ENCODE results near the gene ZRSR2.
A peak's percentile ranks its signal among the peaks of the same experiment; 100 is the strongest.
"Not testable (repeated sequence)": the region's sequence is repeated elsewhere in the genome, so short reads cannot be mapped to it uniquely, and the experiment has no call there.

The ZRSR2 gene

DNA sequence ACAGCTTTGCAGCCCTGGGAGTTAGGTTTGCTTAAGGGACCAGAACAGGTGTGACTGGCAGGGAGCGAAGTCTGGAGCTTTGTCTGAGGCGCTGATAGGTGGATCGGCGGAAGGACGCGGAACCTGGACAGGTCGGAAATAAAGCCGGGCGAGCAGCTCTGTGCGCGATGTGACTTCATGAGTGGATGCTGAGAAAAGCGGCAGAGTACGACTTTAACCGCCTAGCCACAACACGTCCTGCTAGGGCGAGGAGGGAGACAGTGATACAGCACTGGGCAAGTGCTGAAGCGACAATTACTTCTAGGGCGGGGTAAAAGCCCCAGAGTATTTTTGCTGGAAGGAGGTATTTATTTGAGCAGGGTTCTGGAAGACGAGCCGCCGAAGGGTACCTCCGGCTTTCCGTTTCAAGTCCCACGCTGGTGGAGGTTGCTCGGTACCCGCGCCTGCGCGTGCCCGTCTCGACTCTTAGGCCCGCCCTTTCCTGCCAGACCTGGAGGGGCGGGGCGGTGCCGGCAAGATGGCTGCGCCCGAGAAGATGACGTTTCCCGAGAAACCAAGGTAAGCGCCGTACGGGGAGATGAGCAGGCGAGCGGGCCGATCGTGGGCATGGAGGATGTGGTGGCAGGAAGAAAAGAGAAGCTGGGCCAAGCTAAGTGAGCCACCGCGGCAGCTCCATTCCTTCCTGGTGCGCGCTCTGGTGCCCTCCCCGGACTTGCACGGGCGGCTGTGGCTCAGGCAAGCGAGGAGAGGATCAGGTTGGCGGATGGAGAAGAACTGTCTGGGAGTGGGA lies at the start of gene ZRSR2:
Gene ZRSR2, plus strand, starts transcription at position 506 of the 790 bp plus-strand sequence. Its CDS starts 12 bp downstream, at position 518.
- peak; percentile 80 for DNase-seq

DNA sequence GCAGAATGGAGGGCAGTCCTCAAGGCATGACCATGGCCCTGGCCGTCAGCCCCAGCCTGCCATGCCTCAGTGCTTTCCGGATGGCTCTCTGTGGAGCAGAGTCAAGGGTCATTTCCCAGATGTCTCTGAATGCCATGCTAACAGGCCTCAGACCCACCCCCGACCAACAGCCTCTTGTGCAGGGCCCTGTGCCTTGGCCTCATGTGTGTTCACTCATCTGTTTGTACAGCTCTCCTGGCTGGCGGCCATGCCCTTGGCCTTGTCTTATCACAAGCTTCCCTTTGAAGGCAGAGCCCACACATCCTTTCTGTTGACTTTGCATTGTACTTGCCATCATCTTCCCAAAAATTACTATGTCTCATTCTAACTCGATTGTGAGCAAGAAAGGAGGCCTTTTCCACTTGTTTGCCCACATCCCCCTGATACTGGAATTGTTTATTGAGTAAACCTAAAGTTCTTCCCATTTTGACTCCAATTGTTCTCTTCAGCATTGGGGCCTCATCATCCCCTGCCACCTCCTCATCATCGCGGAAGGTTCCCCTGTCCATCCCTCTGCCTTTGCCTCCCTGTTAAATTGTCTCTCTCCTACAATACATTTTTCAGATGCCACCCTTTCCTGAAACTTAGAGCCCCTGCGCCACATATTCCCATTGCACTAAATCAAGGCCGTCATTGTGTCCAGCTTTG lies 46.0 kb upstream of the ZRSR2 start:
- no peak for DNase-seq

GRCh38 chrX:15745179-15745578 lies 45.1 kb upstream of the ZRSR2 start:
- peak; percentile 39 for DNase-seq

DNA sequence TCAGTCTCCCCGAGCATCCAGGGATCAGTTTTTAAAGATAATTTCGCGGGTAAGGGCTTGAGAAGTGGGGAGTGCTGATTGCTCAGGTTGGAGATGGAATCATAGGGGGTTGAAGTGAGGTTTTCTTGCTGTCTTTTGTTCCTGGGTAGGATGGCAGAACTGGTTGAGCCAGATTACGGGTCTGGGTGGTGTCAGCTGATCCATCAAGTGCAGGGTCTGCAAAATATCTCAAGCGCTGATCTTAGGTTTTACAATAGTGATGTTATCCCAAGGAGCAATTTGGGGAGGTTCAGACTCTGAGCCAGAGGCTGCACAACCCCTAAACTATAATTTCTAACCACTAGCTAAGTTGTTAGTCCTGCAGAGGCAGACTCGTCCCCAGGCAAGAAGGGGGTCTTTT lies 43.6 kb upstream of the ZRSR2 start:
- not testable (repeated sequence) for DNase-seq

- no peak for DNase-seq
Measured at GRCh38 chrX:15747626-15748173, 42.6 kb upstream of the ZRSR2 start.

GRCh38 chrX:15748841-15749240 lies 41.4 kb upstream of the ZRSR2 start:
- DNase-seq, result no peak

DNA sequence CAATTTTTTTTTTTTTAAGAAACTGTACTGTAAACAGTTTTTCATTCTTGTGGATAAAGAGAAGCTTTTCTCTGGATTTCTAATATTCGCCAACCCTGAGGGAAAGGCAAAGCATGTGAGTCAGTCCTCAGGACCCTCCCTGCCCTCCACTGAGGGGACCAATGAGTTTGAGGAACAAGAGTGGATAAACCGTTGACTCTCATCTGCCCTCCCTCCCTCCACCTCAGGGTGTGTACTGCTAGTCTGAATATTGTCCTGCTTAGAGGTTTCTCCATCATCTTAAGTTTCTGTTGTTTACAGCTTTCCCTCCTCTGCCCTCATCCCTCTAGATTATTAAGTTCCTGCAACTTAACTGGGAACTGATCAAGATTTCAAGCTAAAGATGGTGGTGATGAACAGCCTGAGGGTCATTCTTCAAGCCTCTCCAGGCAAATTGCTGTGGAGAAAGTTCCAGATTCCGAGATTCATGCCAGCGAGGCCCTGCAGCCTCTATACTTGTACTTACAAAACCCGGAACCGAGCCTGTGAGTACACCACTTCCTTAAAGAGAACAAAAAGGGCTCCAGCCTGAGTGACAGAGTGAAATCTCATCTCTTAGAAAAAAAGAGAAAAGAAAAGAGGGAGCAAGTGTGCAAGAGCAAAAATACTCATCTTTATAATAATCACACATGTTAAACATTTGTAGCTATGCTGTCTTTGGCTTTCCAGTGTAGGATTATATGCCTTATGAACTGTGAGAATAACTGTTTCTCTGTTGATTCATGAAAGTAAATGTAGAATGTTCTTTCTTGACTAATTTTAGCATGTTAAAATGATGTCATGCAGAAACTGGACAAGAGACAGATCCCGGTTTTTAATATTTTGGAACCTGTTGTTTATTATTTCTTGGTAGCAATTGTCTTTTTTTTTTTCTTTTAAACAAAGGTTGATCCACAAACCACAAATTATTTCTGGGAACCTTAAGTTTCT lies 40.4 kb upstream of the ZRSR2 start:
- DNase-seq, result peak; percentile 58

DNA sequence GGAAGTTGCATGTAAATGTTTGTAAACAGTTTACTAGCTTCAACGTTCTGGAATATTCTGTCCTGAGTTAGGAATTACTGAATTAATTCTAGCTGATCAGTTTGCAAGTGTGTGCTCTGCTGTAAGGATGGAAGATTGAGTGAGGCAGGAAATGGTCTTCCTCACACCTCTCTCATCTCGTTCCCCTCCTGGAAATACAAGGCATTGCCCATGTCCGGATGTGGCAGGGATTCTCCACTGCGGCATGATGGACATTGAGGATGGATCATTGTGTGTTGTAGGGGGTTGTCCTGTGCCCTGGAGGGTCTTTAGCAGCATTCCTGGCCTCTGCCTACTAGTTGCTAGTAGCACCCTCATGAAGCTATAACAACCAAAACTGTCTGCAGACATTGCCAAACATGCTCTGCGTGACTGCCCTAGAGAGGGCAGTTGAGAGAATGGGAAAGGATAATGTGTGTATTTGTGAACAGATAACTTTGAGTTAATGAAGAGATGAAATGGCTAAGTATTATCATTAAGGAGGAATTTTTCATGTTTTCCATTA lies 39.6 kb upstream of the ZRSR2 start:
- no peak for DNase-seq

DNA sequence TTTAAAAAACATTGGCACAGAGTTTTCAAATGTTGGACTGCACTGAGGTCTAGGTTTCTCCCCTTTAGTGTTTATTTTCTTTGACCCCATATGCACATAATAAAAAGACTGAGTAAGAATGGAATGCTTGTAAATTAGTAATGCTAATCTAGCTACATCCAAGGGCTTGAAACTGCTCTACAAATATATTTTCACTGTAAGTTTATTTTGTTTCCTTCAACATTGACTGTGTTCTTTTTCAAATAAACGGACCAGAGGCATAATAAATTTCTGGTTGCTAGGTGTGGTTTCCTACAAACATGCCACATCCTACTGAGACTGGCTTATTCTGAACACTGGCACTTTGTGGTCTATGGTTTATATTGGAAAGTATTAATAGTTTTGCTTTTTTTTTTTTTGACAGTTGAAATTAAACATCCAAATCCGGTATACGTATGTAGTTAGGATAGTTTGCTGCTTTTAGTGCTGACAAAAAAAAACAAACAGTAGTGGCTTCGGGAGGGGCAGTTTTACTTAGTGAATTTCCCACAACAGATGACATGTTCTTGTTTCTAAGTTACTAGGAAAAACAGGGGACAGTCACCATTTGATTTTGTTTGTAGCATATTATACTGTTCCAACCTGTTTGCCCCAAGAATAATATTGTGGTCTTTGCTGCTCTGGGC lies 39.0 kb upstream of the ZRSR2 start:
- DNase-seq, result no peak

- DNase-seq, result no peak
Measured at GRCh38 chrX:15755091-15755490, 35.2 kb upstream of the ZRSR2 start.

DNA sequence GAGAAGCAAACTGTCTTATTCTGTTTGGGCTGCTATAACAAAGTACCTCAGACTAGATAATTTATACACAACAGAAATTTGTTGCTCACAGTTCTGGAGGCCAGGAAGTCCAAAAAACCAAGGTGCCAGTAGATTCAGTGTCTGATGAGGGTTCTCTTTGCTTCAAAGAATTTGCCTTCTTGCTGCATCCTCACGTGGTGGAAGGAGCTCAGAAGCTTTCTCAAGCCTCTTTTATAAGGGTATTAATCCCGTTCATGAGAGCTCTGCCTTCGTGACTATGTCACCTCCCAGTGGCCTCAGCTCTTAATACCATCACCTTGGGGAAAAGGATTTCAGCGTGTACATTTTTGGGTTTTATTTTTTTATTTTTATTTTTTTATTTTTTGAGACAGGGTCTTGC lies 32.1 kb upstream of the ZRSR2 start:
- DNase-seq, result no peak

DNA sequence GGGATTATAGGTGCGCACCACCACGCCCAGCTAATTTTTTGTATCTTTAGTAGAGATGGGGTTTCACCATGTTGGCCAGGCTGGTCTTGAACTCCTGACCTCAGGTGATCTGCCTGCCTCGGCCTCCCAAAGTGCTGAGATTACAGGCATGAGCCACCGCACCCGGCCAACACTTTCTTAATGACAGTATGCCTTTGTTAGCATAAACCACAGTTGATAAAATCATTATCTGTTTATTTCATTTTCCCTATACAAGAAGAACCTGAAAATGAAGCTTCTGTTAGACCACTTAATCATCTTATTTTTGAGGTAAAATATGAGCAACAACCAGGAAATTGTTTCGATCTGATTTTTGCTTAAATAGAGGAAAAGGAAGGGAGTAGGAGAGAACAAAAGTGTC lies 30.4 kb upstream of the ZRSR2 start:
- DNase-seq, result not testable (repeated sequence)

- DNase-seq, result peak; percentile 52
Measured at GRCh38 chrX:15761564-15762191, 28.6 kb upstream of the ZRSR2 start.

- no peak for DNase-seq
Measured at GRCh38 chrX:15769300-15769954, 20.9 kb upstream of the ZRSR2 start.

- DNase-seq, result peak; percentile 77
Measured at GRCh38 chrX:15781961-15782699, 8.2 kb upstream of the ZRSR2 start.

GRCh38 chrX:15785176-15785750 lies 5.0 kb upstream of the ZRSR2 start:
- DNase-seq, result no peak

GRCh38 chrX:15786915-15787314 lies 3.4 kb upstream of the ZRSR2 start:
- peak; percentile 29 for DNase-seq

- peak; percentile 36 for DNase-seq
Measured at GRCh38 chrX:15790769-15791290, 546 bp downstream of the ZRSR2 start.

GRCh38 chrX:15797707-15798106 lies 7.4 kb downstream of the ZRSR2 start:
- no peak for DNase-seq

DNA sequence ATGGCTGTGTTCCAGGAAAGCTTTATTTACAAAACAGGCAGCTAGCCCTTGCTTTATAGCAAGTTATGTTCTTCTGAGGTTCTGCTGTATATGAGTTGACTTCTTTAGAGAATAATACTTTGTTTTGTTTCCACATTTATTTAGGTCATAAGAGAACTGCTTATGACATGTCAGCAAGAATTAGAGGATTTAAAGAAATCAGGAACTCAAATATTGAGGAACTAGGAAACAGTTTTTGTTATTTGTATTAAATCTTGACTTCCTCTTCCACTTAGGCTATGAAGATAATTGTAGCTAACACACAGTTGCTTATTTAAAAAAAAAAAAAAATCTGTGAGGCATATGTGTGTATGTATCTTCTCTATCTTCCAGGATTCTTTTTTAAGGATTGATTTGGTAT lies 14.3 kb downstream of the ZRSR2 start:
- peak; percentile 52 for DNase-seq

Measured in suppressor macrophage treated with lipopolysaccharide for 4 hours (primary cell).